HepG2 (cell line): ENCODE results near the gene LHX3. TPM values are rescaled to one million over a fixed set of nuclear protein-coding genes. Genes with fewer than 3 reads are reported as not detected.
A peak's percentile ranks its signal among the peaks of the same experiment; 100 is the strongest.

Experiments
- ATAC-seq: fragments of 200-7000 bp; cut with Tn5 transposase; 3 replicates; pipeline ENCODE4 v1.9.1; 2020; ENCODE audit warnings: mild to moderate bottlenecking, moderate library complexity
- BruUV-seq: library from RNA; stranded (reverse); fragments of 400-500 nt; replicated peaks from 2 replicates; lab custom pipeline; 2021; lab: Mats Ljungman, UMichigan
- CTCF ChIA-PET: fragments of 300-600 bp; formaldehyde crosslinking; extraction: SDS; loops from one replicate; lab custom pipeline; 2021; ENCODE audit warnings: low total read pairs, inconsistent platforms, low intra/inter-chr PET ratio; lab: Yijun Ruan, JAX
- POLR2A ChIA-PET: fragments of 350-600 bp; sonication (Branson Sonifier 250); formaldehyde crosslinking; loops from one replicate; lab custom pipeline; 2020; ENCODE audit warnings: antibody characterized with exemption, inconsistent platforms; lab: Yijun Ruan, JAX
- DNase-seq: peaks from one replicate; pipeline ENCODE4 v3.0.0-alpha.2; 2015; ENCODE audit warnings: low spot score
- FAIRE-seq: peaks from 3 replicates; lab custom pipeline; 2011; peaks lifted over from hg19 to GRCh38; lab: Jason Lieb, UNC
- H2AFZ ChIP-seq: one replicate; pipeline ENCODE4 v1.6.1; 2011; ENCODE audit warnings: low read length, inconsistent platforms
- H3K27ac ChIP-seq: fragments of 300-600 bp; 3 replicates; pipeline ENCODE4 v1.8.0; 2011; ENCODE audit warnings: mixed run types, mild to moderate bottlenecking, mixed read lengths, low read length, inconsistent platforms; ENCODE audit not compliant: insufficient read depth; ENCODE audit errors: extremely low read length
- H3K27me3 ChIP-seq, 2 experiments: fragments of 200-600 bp in 1 of 2; 2 replicates in 1 of 2; 3 replicates in 1 of 2; pipeline versions ENCODE4 v1.6.0 to v1.8.0; 2011; ENCODE audit warnings: low read length in 2 of 2, mild to moderate bottlenecking in 2 of 2, moderate library complexity in 2 of 2, inconsistent platforms in 1 of 2; ENCODE audit not compliant: insufficient read depth in 2 of 2, control insufficient read depth in 1 of 2
- H3K36me3 ChIP-seq, 2 experiments: fragments of 200-600 bp in 1 of 2; replicated peaks in 1 of 2; 2 replicates in 1 of 2; 3 replicates in 1 of 2; pipeline versions ENCODE4 v1.5.1 to v1.8.0; 2011; ENCODE audit warnings: low read length in 2 of 2, inconsistent platforms in 1 of 2; ENCODE audit not compliant: insufficient read depth in 2 of 2, control insufficient read depth in 1 of 2
- H3K4me1 ChIP-seq: 2 replicates; pipeline ENCODE4 v1.5.1; 2012; ENCODE audit warnings: low read length, inconsistent platforms; ENCODE audit not compliant: insufficient read depth
- H3K4me2 ChIP-seq: 2 replicates; pipeline ENCODE4 v1.6.0; 2011; ENCODE audit warnings: low read depth, low read length, inconsistent platforms
- H3K4me3 ChIP-seq, 3 experiments: fragments of 200-600 bp in 1 of 3; sonication (generic), shearing (Covaris generic) in 1 of 3; replicated peaks in 1 of 3; 2 replicates each; pipeline ENCODE4 v1.5.1; 2011 to 2016; ENCODE audit warnings: low read length in 3 of 3, inconsistent platforms in 2 of 3, low read depth in 2 of 3, mild to moderate bottlenecking in 2 of 3, control low read depth in 1 of 3, mixed read lengths in 1 of 3; ENCODE audit not compliant: insufficient read depth in 1 of 3
- H3K79me2 ChIP-seq: one replicate; pipeline ENCODE4 v1.6.1; 2011; ENCODE audit warnings: low read length, inconsistent platforms; ENCODE audit not compliant: insufficient read depth
- H3K9ac ChIP-seq: 2 replicates; pipeline ENCODE4 v1.6.0; 2011; ENCODE audit warnings: mild to moderate bottlenecking, low read depth, low read length, inconsistent platforms; ENCODE audit not compliant: insufficient read depth
- H3K9me3 ChIP-seq: 2 replicates; pipeline ENCODE4 v1.5.1; 2012; ENCODE audit warnings: mild to moderate bottlenecking, low read length
- H4K20me1 ChIP-seq: 2 replicates; pipeline ENCODE4 v1.6.0; 2011; ENCODE audit warnings: inconsistent platforms, mild to moderate bottlenecking, low read length, moderate library complexity; ENCODE audit not compliant: insufficient read depth
- BATF2 ChIP-seq: sonication (generic); formaldehyde crosslinking; IDR thresholded peaks from 2 replicates; pipeline ENCODE4 v1.8.0; 2022; ENCODE audit warnings: mild to moderate bottlenecking, missing genetic modification reagents, moderate library complexity
- BHLHE40 ChIP-seq: IDR thresholded peaks from 2 replicates; pipeline ENCODE4 v1.6.1; 2011; ENCODE audit warnings: low read length, improper control_type of control experiment
- MED13 ChIP-seq: sonication (generic); formaldehyde crosslinking; IDR thresholded peaks from 2 replicates; pipeline ENCODE4 v1.5.0; 2020; ENCODE audit warnings: missing genetic modification reagents
- MED8 ChIP-seq: sonication (generic); formaldehyde crosslinking; IDR thresholded peaks from 2 replicates; pipeline ENCODE4 v1.8.1; 2023; ENCODE audit warnings: mild to moderate bottlenecking, missing genetic modification reagents; ENCODE audit not compliant: insufficient replicate concordance
- NONO ChIP-seq, 2 experiments: fragments of 450-650 bp in 1 of 2; sonication (generic) in 1 of 2; formaldehyde crosslinking in 1 of 2; IDR thresholded peaks in 1 of 2; conservative IDR thresholded peaks in 1 of 2; 2 replicates each; pipeline versions ENCODE4 v1.6.1 to v1.8.0; 2017 to 2022; ENCODE audit warnings: mild to moderate bottlenecking in 1 of 2, missing genetic modification reagents in 1 of 2, moderate library complexity in 1 of 2
- SRSF9 ChIP-seq: fragments of 200-400 bp; formaldehyde crosslinking; IDR thresholded peaks from 2 replicates; pipeline ENCODE4 v1.6.1; 2018; ENCODE audit warnings: borderline replicate concordance, mild to moderate bottlenecking, low read depth, low read length; ENCODE audit not compliant: insufficient read depth, poor library complexity, severe bottlenecking
- TCF7L2 ChIP-seq: IDR thresholded peaks from 2 replicates; pipeline ENCODE4 v1.6.1; 2011; ENCODE audit warnings: mild to moderate bottlenecking, low read depth, low read length, moderate library complexity
- TEAD3 ChIP-seq: optimal IDR thresholded peaks from 2 replicates; pipeline ENCODE3; 2016; ENCODE audit warnings: borderline replicate concordance
- U2AF1 ChIP-seq: fragments of 200-400 bp; formaldehyde crosslinking; optimal IDR thresholded peaks from 2 replicates; pipeline ENCODE3; 2017; ENCODE audit warnings: mild to moderate bottlenecking, low read depth, low read length
- ZNF430 ChIP-seq: sonication (generic); formaldehyde crosslinking; IDR thresholded peaks from 2 replicates; pipeline ENCODE4 v1.9.0; 2021; ENCODE audit warnings: mild to moderate bottlenecking, missing genetic modification reagents
- WGBS: methylation state at CpG from one replicate; pipeline ENCODE4 v1.1.6; 2017; ENCODE audit warnings: low lambda C conversion rate; 5-methylcytosine and 5-hydroxymethylcytosine counted together
- in situ Hi-C: cut with HindIII; loops from 2 replicates; pipeline ENCODE4 v1.10.0; 2017; ENCODE audit warnings: low pct_unique_long_range_greater_than_20kb; ENCODE audit not compliant: extremely low pct_ligation_motif_present
- intact Hi-C: fragments of 100-400 bp; cut with micrococcal nuclease; formaldehyde crosslinking; loops from one replicate; pipeline ENCODE4 v1.10.0; 2022; ENCODE audit not compliant: unreplicated experiment
- polyA plus RNA-seq, 8 experiments: library from polyadenylated mRNA; depleted of rRNA in 3 of 8; stranded (reverse) in 7 of 8; unstranded in 1 of 8; fragments of >200 nt; fragmentation: Illumina TruSeq in 4 of 8; extraction: Trizol in 4 of 8; gene quantifications; 2 replicates each; pipeline versions ENCODE4 v1.2.1 to v1.2.3, GENCODE V29; 2011 to 2016; ENCODE audit warnings: low read depth in 4 of 8, missing spikeins in 1 of 8, mixed read lengths in 1 of 8; ENCODE audit not compliant: insufficient read depth in 1 of 8
- total RNA-seq, 5 experiments: library from RNA; depleted of rRNA; stranded (reverse); fragments of >200 nt; fragmentation: Illumina TruSeq; extraction: Trizol; gene quantifications; 2 replicates each; pipeline ENCODE4 v1.2.3, GENCODE V29; 2016; ENCODE audit warnings: low read depth in 1 of 5
- TF ChIP-seq, protein P1 (sequence below): IDR thresholded peaks from 2 replicates; pipeline ENCODE4 v1.6.1; 2018; ENCODE audit warnings: missing genetic modification reagents
- TF ChIP-seq, protein P2 (sequence below): sonication (generic); formaldehyde crosslinking; IDR thresholded peaks from 2 replicates; pipeline ENCODE4 v1.8.1; 2023; ENCODE audit warnings: missing genetic modification reagents, inconsistent platforms, borderline replicate concordance
- TF ChIP-seq, protein P3 (sequence below): sonication (generic); formaldehyde crosslinking; IDR thresholded peaks from 2 replicates; pipeline ENCODE4 v1.4.0; 2020; ENCODE audit warnings: missing genetic modification reagents, borderline replicate concordance

LHX3 gene
- total and polyA plus RNA-seq, 2 of the 13 experiments (the other 11 are each of a cell fraction or from before 2014, with no cell fraction given), result not detected

DNA sequence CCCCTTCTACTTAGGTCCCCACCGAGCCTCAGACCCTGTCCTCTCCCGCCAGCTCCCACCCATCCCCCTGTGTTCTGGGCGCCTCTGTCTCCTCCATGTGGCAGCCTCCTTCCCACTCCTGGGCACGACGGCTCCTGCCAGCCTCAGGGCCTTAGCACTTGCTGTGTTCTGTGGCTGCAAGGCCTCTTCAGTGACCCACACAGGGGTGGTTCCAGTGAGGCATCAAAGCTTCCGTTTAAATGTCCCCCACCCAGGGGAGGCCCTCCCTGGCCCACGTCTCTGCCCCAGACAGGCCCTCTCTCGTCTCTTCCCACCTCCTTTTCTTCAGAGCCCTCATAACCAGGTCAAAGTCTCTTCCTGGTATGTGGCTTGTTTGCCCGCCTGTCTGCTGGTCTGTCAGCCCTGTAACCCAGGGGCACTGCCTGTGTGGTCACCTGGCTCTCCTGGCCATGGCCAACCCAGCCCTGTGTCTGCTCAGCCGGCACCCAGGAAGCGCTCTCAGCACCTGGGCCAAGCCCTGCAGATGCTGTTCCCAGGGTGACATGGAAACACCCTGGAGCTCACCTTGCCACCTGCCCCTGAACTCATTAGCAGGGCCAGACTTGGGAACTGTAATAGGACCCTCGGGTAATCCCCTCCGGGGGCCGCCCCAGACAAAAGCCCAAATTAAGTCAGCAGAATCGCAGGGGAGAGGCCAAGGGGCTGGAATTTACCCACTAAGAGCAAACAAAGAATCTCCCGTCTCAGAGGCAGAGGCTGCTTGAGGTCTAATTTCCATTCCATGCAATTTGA is 33.7 kb downstream of the LHX3 start:
- H3K36me3 ChIP-seq, result no peaks in the 10 kb centered on the region
- H3K27me3 ChIP-seq, result peaks cover 3 to 8% of the 10 kb centered on the region in 2 experiments; a peak in 4 of 5 replicates
- H3K4me1 ChIP-seq, result peaks cover 47% of the 10 kb centered on the region
- 2% methylated on average over 14 of the region's 16 CpGs for WGBS
- DNase-seq (peak; percentile 76), ATAC-seq (peak; percentile 72), FAIRE-seq (peak; percentile 58)
- H3K79me2 ChIP-seq, result no peaks in the 10 kb centered on the region
- no peaks in the 10 kb centered on the region for H4K20me1 ChIP-seq
- BruUV-seq, result no TSS peak
- H3K4me2 ChIP-seq, result peak overlapping the region; percentile 79
- H3K9ac ChIP-seq, result no peak overlapping the region
- H3K27ac ChIP-seq, result peak overlapping the region; percentile 41
- no peak overlapping the region for H2AFZ ChIP-seq
- ChIA-PET POLR2A (interaction anchor here (1.4 kb wide), 1 partner anchor 31 kb away, joined by 3 read pairs; no protein-coding TSS in a partner anchor), CTCF (interaction anchor here (1.6 to 1.9 kb wide), 2 partner anchors 55 to 113 kb away, joined by 6 to 7 read pairs; no protein-coding TSS in a partner anchor)
- intact Hi-C loops, result loop anchor here (2.0 kb wide), 1 partner anchor 52 kb away; no protein-coding TSS in a partner anchor
- no peaks in the 10 kb centered on the region for H3K9me3 ChIP-seq
- H3K4me3 ChIP-seq, result peak overlapping the region in 1 of 3 experiments; percentile 62; a peak in 2 of 6 replicates
- in situ Hi-C loops, result loop anchor here (10.0 kb wide), 1 partner anchor 114 kb away; no protein-coding TSS in a partner anchor
- TF ChIP-seq BATF2 (CRISPR knock-in tag), result no peak
- peak; percentile 87 for TF ChIP-seq TEAD3 (CRISPR knock-in tag)
- TF ChIP-seq ZNF430 (CRISPR knock-in tag), result no peak
- TF ChIP-seq TCF7L2, result no peak
- no peak for TF ChIP-seq U2AF1
- TF ChIP-seq, protein P1, sequence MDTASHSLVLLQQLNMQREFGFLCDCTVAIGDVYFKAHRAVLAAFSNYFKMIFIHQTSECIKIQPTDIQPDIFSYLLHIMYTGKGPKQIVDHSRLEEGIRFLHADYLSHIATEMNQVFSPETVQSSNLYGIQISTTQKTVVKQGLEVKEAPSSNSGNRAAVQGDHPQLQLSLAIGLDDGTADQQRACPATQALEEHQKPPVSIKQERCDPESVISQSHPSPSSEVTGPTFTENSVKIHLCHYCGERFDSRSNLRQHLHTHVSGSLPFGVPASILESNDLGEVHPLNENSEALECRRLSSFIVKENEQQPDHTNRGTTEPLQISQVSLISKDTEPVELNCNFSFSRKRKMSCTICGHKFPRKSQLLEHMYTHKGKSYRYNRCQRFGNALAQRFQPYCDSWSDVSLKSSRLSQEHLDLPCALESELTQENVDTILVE (CRISPR knock-in tag), result no peak
- TF ChIP-seq, protein P2, sequence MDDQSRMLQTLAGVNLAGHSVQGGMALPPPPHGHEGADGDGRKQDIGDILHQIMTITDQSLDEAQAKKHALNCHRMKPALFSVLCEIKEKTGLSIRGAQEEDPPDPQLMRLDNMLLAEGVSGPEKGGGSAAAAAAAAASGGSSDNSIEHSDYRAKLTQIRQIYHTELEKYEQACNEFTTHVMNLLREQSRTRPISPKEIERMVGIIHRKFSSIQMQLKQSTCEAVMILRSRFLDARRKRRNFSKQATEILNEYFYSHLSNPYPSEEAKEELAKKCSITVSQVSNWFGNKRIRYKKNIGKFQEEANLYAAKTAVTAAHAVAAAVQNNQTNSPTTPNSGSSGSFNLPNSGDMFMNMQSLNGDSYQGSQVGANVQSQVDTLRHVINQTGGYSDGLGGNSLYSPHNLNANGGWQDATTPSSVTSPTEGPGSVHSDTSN (CRISPR knock-in tag), result no peak
- TF ChIP-seq, protein P3, sequence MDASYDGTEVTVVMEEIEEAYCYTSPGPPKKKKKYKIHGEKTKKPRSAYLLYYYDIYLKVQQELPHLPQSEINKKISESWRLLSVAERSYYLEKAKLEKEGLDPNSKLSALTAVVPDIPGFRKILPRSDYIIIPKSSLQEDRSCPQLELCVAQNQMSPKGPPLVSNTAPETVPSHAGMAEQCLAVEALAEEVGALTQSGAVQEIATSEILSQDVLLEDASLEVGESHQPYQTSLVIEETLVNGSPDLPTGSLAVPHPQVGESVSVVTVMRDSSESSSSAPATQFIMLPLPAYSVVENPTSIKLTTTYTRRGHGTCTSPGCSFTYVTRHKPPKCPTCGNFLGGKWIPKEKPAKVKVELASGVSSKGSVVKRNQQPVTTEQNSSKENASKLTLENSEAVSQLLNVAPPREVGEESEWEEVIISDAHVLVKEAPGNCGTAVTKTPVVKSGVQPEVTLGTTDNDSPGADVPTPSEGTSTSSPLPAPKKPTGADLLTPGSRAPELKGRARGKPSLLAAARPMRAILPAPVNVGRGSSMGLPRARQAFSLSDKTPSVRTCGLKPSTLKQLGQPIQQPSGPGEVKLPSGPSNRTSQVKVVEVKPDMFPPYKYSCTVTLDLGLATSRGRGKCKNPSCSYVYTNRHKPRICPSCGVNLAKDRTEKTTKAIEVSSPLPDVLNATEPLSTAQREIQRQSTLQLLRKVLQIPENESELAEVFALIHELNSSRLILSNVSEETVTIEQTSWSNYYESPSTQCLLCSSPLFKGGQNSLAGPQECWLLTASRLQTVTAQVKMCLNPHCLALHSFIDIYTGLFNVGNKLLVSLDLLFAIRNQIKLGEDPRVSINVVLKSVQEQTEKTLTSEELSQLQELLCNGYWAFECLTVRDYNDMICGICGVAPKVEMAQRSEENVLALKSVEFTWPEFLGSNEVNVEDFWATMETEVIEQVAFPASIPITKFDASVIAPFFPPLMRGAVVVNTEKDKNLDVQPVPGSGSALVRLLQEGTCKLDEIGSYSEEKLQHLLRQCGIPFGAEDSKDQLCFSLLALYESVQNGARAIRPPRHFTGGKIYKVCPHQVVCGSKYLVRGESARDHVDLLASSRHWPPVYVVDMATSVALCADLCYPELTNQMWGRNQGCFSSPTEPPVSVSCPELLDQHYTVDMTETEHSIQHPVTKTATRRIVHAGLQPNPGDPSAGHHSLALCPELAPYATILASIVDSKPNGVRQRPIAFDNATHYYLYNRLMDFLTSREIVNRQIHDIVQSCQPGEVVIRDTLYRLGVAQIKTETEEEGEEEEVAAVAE (CRISPR knock-in tag), result no peak
- no peak for TF ChIP-seq NONO (IDR thresholded peaks at IDR 0.05)
- TF ChIP-seq NONO (CRISPR knock-in tag; conservative IDR thresholded peaks at IDR 0.05), result no peak
- no peak for TF ChIP-seq SRSF9
- no peak for TF ChIP-seq MED13 (CRISPR knock-in tag)
- TF ChIP-seq MED8 (CRISPR knock-in tag), result no peak
- TF ChIP-seq BHLHE40, result no peak
